Measurements from ENCODE around the gene ECPAS.
"Not testable (repeated sequence)": the region's sequence is repeated elsewhere in the genome, so short reads cannot be mapped to it uniquely, and the experiment has no call there.

Gene ECPAS

DNA sequence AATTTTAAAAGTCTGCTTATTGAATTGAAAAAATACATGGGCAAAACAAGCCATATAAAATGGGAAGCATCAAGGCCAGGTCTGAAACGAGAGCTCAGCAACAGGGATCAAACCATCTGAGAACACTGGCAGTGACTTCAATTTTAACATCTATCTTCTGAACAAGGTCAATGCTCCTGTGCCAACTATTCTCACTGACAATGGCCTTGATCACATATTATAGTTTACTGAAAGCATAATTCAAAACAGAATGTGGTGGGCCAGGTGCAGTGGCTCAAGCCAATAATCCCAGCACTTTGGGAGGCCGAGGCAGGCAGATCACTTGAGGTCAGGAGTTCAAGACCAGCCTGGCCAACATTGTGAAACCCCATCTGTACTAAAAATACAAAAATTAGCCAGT is 9.0 kb downstream of the ECPAS start:
- DNase-seq, result no peak

- no peak for DNase-seq
These were observed 9.8 kb downstream of the ECPAS start for GRCh38 chr9:111474385-111474784.

- no peak for DNase-seq
These were observed 16.3 kb downstream of the ECPAS start for GRCh38 chr9:111467778-111468367.

DNA sequence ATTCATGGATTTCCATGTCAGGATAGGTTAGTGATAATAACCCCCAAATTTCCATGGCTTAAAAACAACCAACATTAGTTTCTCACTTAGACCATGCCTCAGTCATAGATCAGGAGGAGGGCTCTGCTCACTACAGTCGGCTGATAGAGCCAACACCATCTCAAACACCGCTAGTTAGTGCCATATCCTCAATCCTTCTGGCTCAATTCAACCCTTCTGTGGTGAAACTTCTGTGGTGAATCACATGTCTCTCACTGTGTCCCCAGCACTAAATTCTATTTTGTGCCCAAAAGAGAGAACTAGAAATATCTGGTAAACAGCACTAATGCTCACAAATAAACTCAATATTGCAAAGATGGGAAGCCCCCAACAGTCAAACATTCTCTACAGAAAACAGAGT is 21.1 kb downstream of the ECPAS start:
- no peak for DNase-seq

GRCh38 chr9:111458139-111459009 is 25.8 kb downstream of the ECPAS start:
- no peak for DNase-seq

DNA sequence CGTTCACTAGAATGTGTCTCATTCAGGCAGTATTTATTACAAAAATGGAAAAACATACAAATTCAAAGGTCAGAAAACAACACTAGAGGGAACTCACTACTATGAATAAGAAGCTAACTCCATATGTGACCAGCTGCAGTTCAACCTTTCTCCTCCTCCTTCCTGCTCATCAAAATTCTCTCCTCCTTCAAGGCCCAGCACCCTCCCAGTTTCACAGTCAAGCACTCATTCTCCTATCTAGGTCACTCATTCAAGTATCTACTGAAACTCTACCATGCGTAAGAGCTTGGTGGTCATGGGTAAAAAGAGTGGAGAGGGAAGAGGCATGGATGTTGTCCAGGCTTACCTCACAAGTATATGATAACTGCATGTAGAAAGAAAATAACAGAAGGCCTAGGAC is 27.7 kb downstream of the ECPAS start:
- DNase-seq, result no peak

- no peak for DNase-seq
These were observed 28.5 kb downstream of the ECPAS start for GRCh38 chr9:111455638-111456037.

DNA sequence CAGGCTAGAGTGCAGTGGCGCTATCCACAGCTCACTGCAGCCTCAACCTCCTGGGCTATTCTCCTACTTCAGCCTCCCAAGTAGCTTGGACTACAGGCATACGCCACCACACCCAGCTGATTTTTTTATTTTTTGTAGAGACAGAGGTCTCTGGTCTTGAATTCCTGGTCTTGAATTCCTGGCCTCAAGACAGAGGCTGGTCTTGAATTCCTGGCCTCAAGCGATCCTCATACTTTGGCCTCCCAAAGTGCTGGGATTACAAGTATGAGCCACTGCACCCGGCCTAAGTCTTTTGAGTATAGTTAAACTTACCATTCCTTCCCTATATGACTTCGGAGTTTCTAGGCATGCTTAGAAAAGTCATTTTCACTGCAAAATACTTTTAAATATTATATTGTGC is 29.4 kb downstream of the ECPAS start:
- DNase-seq, result no peak

DNA sequence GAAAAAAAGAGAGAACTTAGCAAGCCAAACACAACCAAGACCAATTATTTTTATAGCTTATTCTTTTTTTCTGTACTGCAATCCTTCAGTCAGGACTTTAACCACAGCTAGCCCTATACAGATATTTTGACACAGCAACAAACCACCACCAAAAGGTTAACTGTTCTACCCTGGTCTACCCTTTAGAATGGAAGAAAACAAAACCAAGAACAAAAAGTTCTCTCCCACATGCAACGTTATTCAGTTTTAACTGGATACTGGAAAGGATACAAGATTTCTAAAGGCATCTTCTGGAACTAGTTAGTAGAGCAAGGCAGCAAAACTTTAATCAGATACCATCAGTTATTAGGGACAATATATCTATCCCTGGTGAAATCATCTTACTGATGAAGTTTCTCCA is 32.6 kb downstream of the ECPAS start:
- DNase-seq, result no peak

DNA sequence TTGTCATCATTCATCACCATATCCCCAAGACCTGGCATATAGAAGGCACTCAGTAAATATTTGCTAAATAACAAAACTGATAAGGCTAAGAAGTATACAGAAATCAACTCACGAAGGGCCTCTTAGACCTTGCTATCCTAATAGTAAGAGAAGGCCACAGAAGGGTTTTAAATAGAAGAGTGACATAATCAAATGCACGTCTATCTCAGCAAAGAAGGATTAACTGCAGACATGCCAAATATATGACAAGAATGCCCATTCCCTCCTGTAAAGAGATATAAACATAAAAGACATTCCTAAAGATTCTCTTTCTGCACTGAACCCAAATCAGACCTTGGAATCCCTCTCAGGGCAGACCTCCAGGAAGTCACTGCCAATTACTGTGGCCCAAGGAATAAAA is 34.1 kb downstream of the ECPAS start:
- no peak for DNase-seq

- DNase-seq, result no peak
These were observed 34.5 kb downstream of the ECPAS start for GRCh38 chr9:111449705-111450104.

- DNase-seq, result not testable (repeated sequence)
These were observed 38.4 kb downstream of the ECPAS start for GRCh38 chr9:111445799-111446198.

DNA sequence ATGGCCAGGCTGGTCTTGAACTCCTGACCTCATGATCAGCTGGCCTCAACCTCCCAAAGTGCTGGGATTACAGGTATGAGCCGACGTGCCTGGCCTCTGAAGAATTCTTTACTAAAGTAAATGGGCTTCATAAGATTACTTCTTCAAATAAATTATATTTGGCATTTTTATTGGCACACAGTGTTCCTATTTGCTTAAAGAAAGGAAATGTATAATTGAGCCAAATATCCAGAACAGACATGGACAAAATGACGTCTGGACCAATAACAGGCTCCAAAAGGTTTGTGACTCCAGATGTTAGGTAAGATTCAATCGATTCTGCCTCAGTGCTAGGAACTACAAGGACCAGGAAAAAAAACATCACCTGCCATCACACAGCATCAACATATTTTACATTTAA is 40.7 kb downstream of the ECPAS start:
- DNase-seq, result no peak

DNA sequence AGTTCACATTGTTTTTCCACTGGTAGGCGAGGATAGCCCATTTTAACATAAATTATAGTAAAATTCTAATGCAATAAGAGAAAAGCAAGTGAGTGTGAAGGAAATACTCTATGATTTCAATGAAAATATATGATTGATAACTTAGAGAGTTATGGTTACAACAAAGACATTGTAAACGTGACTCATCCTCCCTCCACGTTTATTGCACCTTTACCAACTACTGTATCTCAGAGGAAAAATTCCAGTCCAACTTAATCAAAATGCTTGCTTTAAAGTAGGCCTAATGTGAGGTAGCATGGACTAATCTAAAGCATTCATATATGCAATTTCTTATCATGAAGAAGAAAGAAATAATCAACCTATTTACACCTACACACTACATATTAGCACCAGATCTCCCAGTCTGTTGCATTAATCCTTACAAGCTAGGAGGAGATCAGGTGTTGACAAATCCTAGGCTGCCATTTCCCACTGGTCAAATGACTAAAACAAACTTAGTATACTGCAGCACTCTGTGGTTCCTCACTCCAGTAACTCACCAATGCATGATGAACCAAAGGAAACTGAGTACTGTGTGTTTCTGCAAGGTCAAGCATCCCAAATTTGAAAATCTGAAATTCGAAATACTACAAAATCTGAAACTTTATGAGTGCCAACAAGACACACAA is 41.7 kb downstream of the ECPAS start:
- DNase-seq, result no peak

DNA sequence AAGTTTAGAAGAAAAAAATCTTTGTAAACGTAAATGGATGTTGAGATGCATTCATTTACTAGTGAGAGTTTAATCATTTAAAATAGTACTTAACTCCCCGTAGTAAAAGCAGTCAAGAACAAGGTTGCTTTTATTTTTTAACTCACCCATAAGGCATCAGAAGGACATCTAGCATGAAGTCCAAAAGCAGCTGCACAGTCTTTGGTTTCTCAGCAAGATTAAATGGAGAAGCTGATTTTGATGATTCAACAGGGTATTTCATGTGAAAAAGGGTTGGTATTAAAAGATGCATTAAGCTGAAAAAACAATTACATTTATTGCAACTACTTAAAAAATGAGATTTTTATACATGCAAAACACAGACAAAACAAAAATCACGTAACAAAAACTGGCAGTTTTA is 44.0 kb downstream of the ECPAS start:
- DNase-seq, result no peak

GRCh38 chr9:111438541-111439235 is 45.5 kb downstream of the ECPAS start:
- no peak for DNase-seq

DNA sequence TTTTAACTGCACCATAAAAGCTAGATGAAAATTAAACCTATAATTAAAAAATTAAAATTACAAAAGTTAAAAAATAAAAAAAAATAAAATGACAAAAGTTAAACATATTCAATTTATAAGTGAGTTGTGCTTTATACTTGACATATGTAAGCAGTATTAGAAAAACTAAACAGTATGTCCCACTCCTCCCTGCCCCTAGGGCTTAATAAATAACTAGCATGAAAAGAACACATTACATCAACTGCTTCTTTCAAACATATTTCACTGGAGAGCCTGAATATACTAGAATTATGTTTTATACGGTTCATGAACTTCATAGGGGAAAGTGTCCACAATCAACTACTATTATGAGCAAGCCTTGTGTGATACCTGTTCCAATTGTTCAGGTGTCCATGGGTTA is 47.6 kb downstream of the ECPAS start:
- DNase-seq, result no peak

DNA sequence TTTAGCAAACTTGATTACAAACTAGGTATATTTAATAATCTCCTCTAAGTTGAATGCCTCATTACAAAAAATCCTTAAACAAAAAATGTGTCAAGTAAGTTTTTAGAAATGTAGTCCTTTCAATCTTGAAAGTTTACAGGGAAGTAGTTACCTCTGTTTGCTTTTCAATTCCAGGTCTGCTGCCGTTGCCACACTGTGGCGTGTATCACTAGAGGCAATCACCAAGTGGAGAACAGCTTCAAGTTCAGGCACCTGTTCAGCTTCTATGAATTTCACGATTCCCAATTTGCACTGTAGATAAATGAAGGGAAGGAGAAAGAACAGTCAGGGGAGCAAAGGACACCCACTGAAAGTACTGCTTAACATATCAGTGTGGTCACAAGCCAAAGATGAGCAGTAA is 51.1 kb downstream of the ECPAS start:
- no peak for DNase-seq

- no peak for DNase-seq
These were observed 52.5 kb downstream of the ECPAS start for GRCh38 chr9:111431684-111432083.

DNA sequence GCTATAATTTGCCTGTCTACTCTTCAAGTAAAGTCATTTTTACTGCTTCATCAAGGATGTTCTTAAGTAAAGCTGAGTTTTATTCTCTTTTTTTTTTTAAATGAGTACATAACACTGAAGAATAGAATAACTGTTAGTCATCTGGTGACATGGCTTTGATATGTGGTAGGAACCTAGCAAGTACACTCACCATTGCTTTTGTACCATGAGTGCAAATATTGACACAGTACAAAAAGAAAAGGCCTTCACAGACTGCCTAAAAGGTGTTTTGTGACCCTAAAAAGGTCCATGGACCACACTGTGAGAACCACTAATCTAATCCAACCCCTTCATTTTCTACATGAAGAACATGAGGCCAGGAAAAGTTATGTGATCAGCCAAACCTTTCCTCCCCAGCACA is 55.0 kb downstream of the ECPAS start:
- no peak for DNase-seq

DNA sequence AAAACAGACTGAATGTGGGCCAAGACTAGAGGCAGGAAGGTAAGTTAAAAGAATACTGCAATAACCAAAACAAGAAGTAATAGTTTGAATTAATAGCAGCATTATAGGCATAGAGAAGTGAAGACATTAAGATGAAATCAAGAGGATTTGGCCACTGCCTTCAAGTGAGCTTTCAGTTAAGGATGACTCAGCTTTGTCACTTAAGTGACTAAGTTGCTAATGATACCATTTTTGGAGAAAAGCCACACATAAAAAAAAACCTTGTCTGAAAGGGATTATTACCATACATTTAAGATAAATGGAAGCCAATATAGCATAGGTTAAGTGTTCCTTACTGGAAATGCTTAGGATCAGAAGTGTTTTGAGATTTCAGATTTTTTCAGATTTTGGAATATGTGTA is 57.0 kb downstream of the ECPAS start:
- DNase-seq, result no peak

- DNase-seq, result no peak
These were observed 60.8 kb downstream of the ECPAS start for GRCh38 chr9:111423389-111423788.

DNA sequence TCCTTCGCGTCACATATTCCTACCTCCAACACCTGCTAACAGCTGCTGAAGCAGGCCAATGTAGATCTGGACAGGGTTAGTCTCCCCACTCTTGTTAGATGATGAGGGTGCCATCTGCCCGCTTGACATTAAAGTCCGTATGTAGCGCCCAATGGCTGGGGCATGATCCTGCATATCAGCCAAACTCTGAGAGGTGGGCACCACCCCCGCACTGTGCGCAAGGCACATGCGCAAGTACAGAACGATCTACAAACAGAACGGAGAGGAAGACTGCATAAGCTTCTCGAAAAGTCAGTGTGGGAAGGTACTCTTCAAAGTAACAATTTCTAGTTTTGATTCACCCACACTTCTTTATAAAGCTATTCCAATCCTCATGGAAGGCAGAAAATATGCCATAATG is 69.8 kb downstream of the ECPAS start:
- no peak for DNase-seq

- no peak for DNase-seq
These were observed 70.2 kb downstream of the ECPAS start for GRCh38 chr9:111413996-111414395.
